Measurements from ENCODE around the gene OSBPL9.
A peak's percentile ranks its signal among the peaks of the same experiment; 100 is the strongest.

The OSBPL9 gene

GRCh38 chr1:51666478-51666877 lies 49.6 kb downstream of the OSBPL9 start:
- H3K4me3 ChIP-seq (ENCODE audit: extremely low read depth, insufficient read depth, low read length, poor library complexity, severe bottlenecking): no peak overlapping the region
- no peaks in the 10 kb centered on the region for H3K9me3 ChIP-seq (ENCODE audit: control insufficient read depth, low read length)
- no peaks in the 10 kb centered on the region for H3K36me3 ChIP-seq (ENCODE audit: control insufficient read depth, insufficient read depth, low read length)
- H3K4me1 ChIP-seq (ENCODE audit: control insufficient read depth, insufficient read depth, low read length, poor library complexity, severe bottlenecking): peaks cover 30% of the 10 kb centered on the region
- no peak overlapping the region for H3K27ac ChIP-seq (ENCODE audit: low read depth, low read length, severe bottlenecking)
- 100% methylated on average over 1 to 2 of the region's 2 CpGs for WGBS, 2 experiments (ENCODE audit: insufficient coverage in 2 of 2)

- H3K27ac ChIP-seq (ENCODE audit: low read depth, low read length, severe bottlenecking): no peak overlapping the region
- H3K9me3 ChIP-seq (ENCODE audit: control insufficient read depth, low read length): no peaks in the 10 kb centered on the region
- no CpG with 5 or more reads among the region's 2 CpGs for WGBS, 2 experiments (ENCODE audit: insufficient coverage in 2 of 2)
- H3K4me1 ChIP-seq (ENCODE audit: control insufficient read depth, insufficient read depth, low read length, poor library complexity, severe bottlenecking): peaks cover 29% of the 10 kb centered on the region
- no peak overlapping the region for H3K4me3 ChIP-seq (ENCODE audit: extremely low read depth, insufficient read depth, low read length, poor library complexity, severe bottlenecking)
- no peaks in the 10 kb centered on the region for H3K36me3 ChIP-seq (ENCODE audit: control insufficient read depth, insufficient read depth, low read length)
Observed at GRCh38 chr1:51667561-51667960, 50.7 kb downstream of the OSBPL9 start.

DNA sequence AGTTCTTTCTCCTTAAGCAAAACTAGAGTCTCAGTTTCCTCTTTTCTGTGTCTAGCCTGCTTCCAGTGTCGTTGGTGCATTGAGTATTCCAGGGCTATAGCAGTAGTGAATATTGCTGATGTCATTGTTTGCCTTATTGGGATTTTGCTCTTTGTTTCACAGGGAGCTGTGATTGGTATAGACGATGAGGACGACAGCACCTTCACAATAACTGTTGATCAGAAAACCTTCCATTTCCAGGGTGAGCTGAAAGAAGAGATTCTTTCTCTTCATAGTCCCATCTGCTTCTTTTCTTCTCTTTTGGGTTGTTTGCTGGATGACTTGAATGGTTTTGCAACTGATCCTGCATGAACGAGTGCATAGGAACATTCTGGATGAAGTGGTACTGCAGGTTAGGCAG lies 52.4 kb downstream of the OSBPL9 start:
- Histone ChIP-seq H3K36me3 (ENCODE audit: control insufficient read depth, insufficient read depth, low read length) (no peaks in the 10 kb centered on the region), H3K4me1 (ENCODE audit: control insufficient read depth, insufficient read depth, low read length, poor library complexity, severe bottlenecking) (peaks cover 34% of the 10 kb centered on the region), H3K27ac (ENCODE audit: low read depth, low read length, severe bottlenecking) (peak overlapping the region; percentile 30), H3K9me3 (ENCODE audit: control insufficient read depth, low read length) (no peaks in the 10 kb centered on the region), H3K4me3 (ENCODE audit: extremely low read depth, insufficient read depth, low read length, poor library complexity, severe bottlenecking) (no peak overlapping the region)
- WGBS, 2 experiments (ENCODE audit: insufficient coverage in 2 of 2): 100% methylated on average over 1 of the region's 4 CpGs; no CpG with 5 or more reads in 1 of the 2 experiments

DNA sequence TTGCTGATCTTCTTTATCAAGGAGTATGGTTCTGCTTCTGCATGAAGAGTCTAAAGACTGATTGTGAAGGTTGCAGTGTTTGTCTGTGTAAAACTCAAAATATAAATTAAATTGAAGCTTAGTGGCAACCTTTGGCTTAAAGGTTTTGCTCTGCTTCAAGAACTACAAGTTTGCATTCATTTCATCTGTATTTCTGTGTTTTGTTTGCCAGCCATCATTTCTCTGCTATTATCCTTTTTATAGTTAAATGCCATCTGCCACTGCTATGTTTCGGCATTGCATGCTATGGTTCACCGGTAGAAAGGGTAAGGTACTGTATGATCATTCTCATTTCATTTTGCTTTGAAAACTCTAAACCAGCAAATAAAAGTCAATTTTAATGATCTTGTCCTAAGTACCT lies 52.9 kb downstream of the OSBPL9 start:
- WGBS, 2 experiments (ENCODE audit: insufficient coverage in 2 of 2): no CpG with 5 or more reads among the region's 2 CpGs
- no peak overlapping the region for H3K4me3 ChIP-seq (ENCODE audit: extremely low read depth, insufficient read depth, low read length, poor library complexity, severe bottlenecking)
- no peaks in the 10 kb centered on the region for H3K9me3 ChIP-seq (ENCODE audit: control insufficient read depth, low read length)
- H3K36me3 ChIP-seq (ENCODE audit: control insufficient read depth, insufficient read depth, low read length): no peaks in the 10 kb centered on the region
- H3K4me1 ChIP-seq (ENCODE audit: control insufficient read depth, insufficient read depth, low read length, poor library complexity, severe bottlenecking): peaks cover 34% of the 10 kb centered on the region
- no peak overlapping the region for H3K27ac ChIP-seq (ENCODE audit: low read depth, low read length, severe bottlenecking)

DNA sequence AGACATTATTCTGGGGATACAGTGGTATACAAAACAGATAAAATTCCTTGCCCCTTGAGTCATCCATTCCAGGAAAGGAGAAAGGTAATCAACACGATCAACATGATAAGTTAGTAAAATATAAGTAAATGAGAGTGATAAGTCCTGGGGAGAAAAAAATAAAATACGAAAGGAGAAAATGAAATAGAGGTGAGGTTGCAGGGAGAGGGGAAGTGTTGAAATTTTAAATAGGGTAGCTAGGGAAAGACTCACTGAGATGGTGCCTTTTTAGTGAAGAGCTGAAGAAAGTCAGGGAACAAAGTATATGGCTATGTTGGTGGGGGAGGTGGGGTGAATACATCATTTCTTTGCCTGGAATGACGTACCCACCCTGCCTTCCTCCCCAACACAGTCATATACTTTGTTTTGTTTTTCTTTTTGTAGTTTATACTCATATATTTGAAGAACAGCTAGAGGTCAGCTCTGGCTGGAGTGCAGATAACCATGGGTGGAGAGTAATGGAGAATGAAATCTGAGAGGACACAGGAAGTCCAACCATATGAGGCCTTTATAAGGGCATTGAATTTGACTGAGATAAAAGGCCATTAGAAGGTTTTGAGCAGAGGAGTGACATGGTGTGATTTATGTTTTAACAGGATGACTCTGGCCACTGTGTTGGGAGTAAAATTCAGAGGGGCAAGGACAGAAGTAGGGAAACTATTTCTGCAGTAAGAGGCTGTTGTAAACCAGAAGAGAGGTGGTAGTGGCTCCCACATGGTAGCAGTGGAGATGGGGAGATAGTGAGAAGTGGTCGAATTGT lies 54.8 kb downstream of the OSBPL9 start:
- Histone ChIP-seq H3K4me3 (ENCODE audit: extremely low read depth, insufficient read depth, low read length, poor library complexity, severe bottlenecking) (no peak overlapping the region), H3K36me3 (ENCODE audit: control insufficient read depth, insufficient read depth, low read length) (no peaks in the 10 kb centered on the region), H3K4me1 (ENCODE audit: control insufficient read depth, insufficient read depth, low read length, poor library complexity, severe bottlenecking) (peaks cover 38% of the 10 kb centered on the region), H3K27ac (ENCODE audit: low read depth, low read length, severe bottlenecking) (peak overlapping the region; percentile 68), H3K9me3 (ENCODE audit: control insufficient read depth, low read length) (no peaks in the 10 kb centered on the region)
- WGBS, 2 experiments (ENCODE audit: insufficient coverage in 2 of 2): 90 to 100% methylated on average over 2 of the region's 4 CpGs

DNA sequence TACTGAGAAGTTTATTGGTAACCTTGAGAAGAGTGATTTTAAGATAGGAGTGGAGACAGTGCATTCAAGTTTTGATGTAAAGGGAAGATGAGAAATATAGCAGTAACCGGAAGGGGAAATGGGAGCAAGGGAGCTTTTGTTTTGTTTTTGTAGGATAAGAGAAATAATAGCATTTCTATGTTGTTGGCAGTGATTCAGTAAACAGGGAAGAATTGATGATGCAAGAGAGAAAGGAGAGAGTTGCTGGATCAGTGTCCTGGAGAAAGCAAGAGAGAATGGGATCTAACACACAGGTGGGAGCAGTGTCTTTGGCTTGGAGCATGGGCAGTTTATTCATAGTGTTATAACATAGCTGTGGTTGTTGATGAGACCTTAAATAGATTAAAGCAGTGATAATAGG lies 56.4 kb downstream of the OSBPL9 start:
- whole genome bisulfite sequencing, 2 experiments (ENCODE audit: insufficient coverage in 2 of 2): 100% methylated on average over 1 of the region's 1 CpG
- no peaks in the 10 kb centered on the region for H3K9me3 ChIP-seq (ENCODE audit: control insufficient read depth, low read length)
- H3K4me1 ChIP-seq (ENCODE audit: control insufficient read depth, insufficient read depth, low read length, poor library complexity, severe bottlenecking): peaks cover 38% of the 10 kb centered on the region
- H3K4me3 ChIP-seq (ENCODE audit: extremely low read depth, insufficient read depth, low read length, poor library complexity, severe bottlenecking): no peak overlapping the region
- no peak overlapping the region for H3K27ac ChIP-seq (ENCODE audit: low read depth, low read length, severe bottlenecking)
- no peaks in the 10 kb centered on the region for H3K36me3 ChIP-seq (ENCODE audit: control insufficient read depth, insufficient read depth, low read length)

DNA sequence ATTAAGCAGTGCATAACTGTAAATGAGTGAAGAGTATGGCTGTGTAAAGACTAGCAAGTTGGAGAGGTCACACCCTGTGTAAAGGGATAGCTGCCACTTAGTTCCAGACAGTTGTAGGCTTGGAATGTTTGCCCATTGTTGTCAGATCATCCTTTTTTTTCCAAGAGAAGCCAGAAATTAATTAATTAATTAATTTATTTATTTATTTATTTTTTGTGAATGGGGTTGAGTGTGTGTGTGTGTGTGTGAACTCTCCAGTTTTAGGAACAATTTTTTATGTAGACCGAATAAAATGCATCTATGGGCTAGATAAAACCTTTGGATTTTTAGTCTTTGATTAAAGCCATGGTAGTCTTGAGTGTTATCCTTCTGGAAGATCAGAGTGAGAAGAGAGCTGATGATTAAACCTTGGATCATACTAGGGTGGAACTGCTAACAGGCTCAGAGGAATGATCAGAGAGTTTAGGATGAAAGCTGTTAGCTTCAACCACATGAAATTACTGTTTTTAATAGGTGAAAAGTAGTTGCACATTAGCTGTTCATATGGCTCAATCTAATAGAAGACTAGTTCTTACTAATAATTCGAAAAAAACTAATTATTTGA lies 58.4 kb downstream of the OSBPL9 start:
- H3K4me1 ChIP-seq (ENCODE audit: control insufficient read depth, insufficient read depth, low read length, poor library complexity, severe bottlenecking): peaks cover 26% of the 10 kb centered on the region
- no peak overlapping the region for H3K4me3 ChIP-seq (ENCODE audit: extremely low read depth, insufficient read depth, low read length, poor library complexity, severe bottlenecking)
- no peaks in the 10 kb centered on the region for H3K36me3 ChIP-seq (ENCODE audit: control insufficient read depth, insufficient read depth, low read length)
- no peaks in the 10 kb centered on the region for H3K9me3 ChIP-seq (ENCODE audit: control insufficient read depth, low read length)
- WGBS, 2 experiments (ENCODE audit: insufficient coverage in 2 of 2): 88 to 90% methylated on average over 1 of the region's 2 CpGs
- no peak overlapping the region for H3K27ac ChIP-seq (ENCODE audit: low read depth, low read length, severe bottlenecking)

DNA sequence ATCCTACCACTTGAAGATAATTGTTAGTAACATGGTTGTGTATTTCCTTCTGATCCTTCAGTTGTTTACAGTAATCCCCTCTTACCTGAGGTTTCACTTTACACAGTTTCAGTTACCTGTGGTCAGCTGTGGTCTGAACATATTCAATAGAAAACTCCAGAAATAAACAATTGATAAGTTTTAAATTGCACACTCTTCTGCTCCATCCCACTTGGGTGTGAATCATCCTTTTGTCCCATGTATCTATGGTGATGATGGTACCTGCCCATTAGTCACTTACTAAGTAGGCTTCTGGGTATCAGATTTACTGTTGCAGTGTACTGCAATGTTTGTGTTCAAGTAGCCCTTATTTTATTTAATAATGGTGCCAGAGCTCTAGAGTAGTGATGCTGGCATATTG lies 62.5 kb downstream of the OSBPL9 start:
- H3K27ac ChIP-seq (ENCODE audit: low read depth, low read length, severe bottlenecking): no peak overlapping the region
- no peaks in the 10 kb centered on the region for H3K36me3 ChIP-seq (ENCODE audit: control insufficient read depth, insufficient read depth, low read length)
- H3K4me3 ChIP-seq (ENCODE audit: extremely low read depth, insufficient read depth, low read length, poor library complexity, severe bottlenecking): no peak overlapping the region
- H3K9me3 ChIP-seq (ENCODE audit: control insufficient read depth, low read length): no peaks in the 10 kb centered on the region
- H3K4me1 ChIP-seq (ENCODE audit: control insufficient read depth, insufficient read depth, low read length, poor library complexity, severe bottlenecking): peaks cover 8% of the 10 kb centered on the region

GRCh38 chr1:51684776-51685175 lies 67.9 kb downstream of the OSBPL9 start:
- no peaks in the 10 kb centered on the region for H3K36me3 ChIP-seq (ENCODE audit: control insufficient read depth, insufficient read depth, low read length)
- no CpG with 5 or more reads among the region's 5 CpGs for WGBS, 2 experiments (ENCODE audit: insufficient coverage in 2 of 2)
- H3K4me1 ChIP-seq (ENCODE audit: control insufficient read depth, insufficient read depth, low read length, poor library complexity, severe bottlenecking): peaks cover 12% of the 10 kb centered on the region
- H3K9me3 ChIP-seq (ENCODE audit: control insufficient read depth, low read length): no peaks in the 10 kb centered on the region
- H3K27ac ChIP-seq (ENCODE audit: low read depth, low read length, severe bottlenecking): no peak overlapping the region
- H3K4me3 ChIP-seq (ENCODE audit: extremely low read depth, insufficient read depth, low read length, poor library complexity, severe bottlenecking): no peak overlapping the region

DNA sequence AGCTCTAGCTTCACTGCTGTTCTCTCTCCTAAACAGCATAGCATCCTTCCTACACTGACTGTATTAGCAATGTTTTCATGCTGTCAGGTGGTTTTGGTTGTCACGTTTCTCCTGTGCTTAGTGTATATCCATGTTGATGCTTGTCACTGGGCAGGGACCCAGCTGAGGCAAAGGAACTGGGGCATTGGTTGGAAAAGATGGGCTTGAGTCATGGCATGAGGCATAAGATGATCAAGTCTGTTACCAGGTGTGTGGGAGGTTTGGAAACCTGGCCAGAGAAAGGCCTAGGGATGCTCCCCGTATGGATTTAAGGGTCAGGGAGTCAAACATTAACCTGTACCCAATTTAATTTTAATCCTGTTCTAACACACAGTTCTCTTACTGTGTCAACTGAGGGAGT lies 69.6 kb downstream of the OSBPL9 start:
- Histone ChIP-seq H3K4me1 (ENCODE audit: control insufficient read depth, insufficient read depth, low read length, poor library complexity, severe bottlenecking) (peaks cover 16% of the 10 kb centered on the region), H3K27ac (ENCODE audit: low read depth, low read length, severe bottlenecking) (no peak overlapping the region), H3K4me3 (ENCODE audit: extremely low read depth, insufficient read depth, low read length, poor library complexity, severe bottlenecking) (no peak overlapping the region), H3K36me3 (ENCODE audit: control insufficient read depth, insufficient read depth, low read length) (no peaks in the 10 kb centered on the region), H3K9me3 (ENCODE audit: control insufficient read depth, low read length) (no peaks in the 10 kb centered on the region)
- 83% methylated on average over 1 of the region's 2 CpGs; no CpG with 5 or more reads in 1 of the 2 experiments for WGBS, 2 experiments (ENCODE audit: insufficient coverage in 2 of 2)

DNA sequence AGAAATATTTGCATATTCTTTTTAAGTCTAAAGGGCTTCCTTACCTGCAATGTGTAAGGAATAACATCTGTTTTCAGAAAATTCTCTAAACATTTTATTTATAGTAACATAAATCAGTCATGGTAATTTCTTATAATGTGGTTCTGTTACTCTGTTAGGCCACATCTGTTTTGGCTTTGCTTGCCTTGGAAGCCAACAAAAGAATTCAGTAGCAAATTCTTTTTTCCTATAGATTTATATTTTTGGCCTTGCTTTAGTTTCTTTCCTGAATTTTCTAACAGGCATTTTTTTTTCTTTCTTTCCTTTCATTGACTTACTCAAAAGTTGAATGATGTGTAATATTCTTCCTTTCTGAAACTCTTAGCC lies 72.2 kb downstream of the OSBPL9 start:
- Histone ChIP-seq H3K9me3 (ENCODE audit: control insufficient read depth, low read length) (no peaks in the 10 kb centered on the region), H3K36me3 (ENCODE audit: control insufficient read depth, insufficient read depth, low read length) (no peaks in the 10 kb centered on the region), H3K4me1 (ENCODE audit: control insufficient read depth, insufficient read depth, low read length, poor library complexity, severe bottlenecking) (peaks cover 25% of the 10 kb centered on the region), H3K27ac (ENCODE audit: low read depth, low read length, severe bottlenecking) (peak overlapping the region; percentile 90), H3K4me3 (ENCODE audit: extremely low read depth, insufficient read depth, low read length, poor library complexity, severe bottlenecking) (no peak overlapping the region)
